Ammon's horn (tissue), 1 donor: ENCODE results near the gene ADAMTSL1.

ENCODE experiments used
- DNase-seq: peaks from one replicate; pipeline ENCODE4 v3.0.0-alpha.2; 2016; ENCODE audit warnings: low spot score

Gene ADAMTSL1

DNA sequence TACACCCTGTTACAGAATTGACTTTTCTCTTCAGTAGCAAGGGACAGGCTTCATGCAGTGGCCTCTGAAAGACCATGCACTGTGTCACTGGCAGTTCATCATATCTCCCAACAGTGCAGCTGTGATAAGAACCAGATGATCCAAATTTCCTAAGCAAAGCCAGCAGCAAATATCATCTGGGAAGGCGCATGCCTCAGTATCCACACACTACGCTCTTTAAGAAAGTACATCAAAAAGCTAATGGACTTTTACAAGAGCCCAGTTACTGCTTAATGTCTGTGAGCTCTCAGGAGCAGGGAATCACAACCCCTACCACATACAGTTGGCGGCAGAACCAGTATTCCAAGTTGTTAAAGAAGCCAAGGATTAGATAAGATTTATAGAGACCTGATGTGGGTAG lies 25.1 kb downstream of the ADAMTSL1 start:
- no peak for DNase-seq

GRCh38 chr9:18499980-18500379 lies 26.0 kb downstream of the ADAMTSL1 start:
- DNase-seq = no peak

DNA sequence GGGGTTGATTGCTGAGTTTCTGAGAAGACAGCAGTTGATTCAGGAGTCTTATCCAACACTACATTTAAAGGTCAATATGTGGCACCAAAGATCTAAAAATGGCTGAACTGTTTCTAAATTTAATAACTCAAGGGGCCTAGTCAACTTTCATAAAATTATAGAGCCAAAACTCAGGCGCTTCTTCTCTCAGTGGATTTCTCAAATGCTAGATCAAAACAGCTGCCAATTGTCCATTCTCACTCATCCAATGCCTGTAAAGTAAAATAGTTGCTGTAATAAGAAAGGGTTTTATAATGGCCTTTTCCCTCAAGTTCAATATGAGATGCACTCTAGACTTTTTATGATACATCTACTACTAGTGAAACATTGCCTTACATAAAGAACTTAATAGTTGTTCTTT lies 26.5 kb downstream of the ADAMTSL1 start:
- DNase-seq = no peak

- DNase-seq = no peak
These were observed 28.0 kb downstream of the ADAMTSL1 start for GRCh38 chr9:18501949-18502348.

DNA sequence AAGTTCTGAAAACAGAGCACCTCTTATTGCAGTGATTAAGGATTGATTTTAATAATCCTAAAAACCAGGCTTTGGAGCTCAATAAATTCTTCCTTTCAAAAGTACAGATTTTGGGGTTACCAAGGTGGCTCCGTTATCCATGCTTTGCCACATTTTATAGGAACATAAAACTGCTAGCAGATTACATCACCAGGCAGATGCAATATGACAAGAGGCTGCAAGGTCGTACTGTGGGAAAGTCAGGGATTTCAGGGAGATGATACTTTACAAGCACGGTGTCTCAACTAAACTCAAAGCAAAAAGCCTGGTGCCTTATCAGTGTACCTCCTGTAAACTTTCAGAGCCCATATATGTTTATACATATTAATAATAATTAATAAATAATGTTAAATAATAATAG lies 28.6 kb downstream of the ADAMTSL1 start:
- DNase-seq = no peak

DNA sequence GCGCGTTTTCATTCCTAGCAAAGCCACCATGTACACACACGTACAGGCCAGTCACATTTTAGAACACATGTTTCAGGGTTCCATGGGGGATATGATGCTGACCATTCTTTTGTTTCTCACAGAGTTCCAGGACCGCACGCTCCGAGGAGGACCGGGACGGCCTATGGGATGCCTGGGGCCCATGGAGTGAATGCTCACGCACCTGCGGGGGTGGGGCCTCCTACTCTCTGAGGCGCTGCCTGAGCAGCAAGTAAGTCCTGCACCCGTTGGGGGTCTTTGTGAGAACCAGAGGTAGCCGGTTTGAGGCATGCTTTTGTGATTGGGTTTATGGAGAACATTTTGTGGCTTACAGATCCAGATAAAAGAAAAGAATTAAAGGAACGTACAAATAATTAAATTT lies 30.8 kb downstream of the ADAMTSL1 start:
- no peak for DNase-seq

- no peak for DNase-seq
These were observed 33.2 kb downstream of the ADAMTSL1 start for GRCh38 chr9:18507151-18507550.

DNA sequence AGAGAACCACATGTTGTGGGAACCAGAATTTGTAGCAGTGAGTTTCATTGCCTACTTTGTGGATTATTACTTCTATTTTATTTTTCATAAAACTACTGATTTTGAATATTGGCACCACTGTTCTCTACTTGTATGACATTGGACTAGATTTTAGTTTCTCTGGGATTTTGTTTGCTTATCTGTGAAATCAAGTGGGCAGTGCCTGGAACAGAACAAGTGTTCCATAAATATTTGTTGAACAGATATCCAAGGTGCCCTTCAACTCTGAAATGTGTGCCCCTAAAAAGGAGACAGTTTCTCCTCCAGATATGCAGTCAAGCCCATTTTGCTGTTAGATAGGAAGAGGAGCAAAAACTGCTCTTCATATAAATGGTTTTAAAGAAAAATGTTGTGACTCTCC lies 42.6 kb downstream of the ADAMTSL1 start:
- DNase-seq = no peak

DNA sequence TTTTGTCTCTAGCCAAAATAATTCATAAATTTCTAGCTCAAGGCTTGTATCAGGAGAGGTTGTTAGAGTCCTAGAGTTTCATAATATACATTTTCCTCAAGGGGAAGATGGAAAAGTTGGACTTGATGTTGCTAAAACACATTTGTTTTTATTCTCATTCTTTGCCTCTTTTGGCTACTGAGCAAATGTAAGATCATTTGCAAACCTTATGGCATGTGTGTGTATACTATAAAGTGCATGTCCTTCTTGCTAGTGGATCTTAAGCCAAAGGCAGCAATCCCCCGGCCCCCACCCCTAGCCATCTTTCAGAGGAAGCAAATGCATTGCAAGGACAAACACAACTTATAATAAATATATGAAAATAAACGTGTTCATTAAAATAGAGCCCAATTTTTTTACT lies 43.0 kb downstream of the ADAMTSL1 start:
- DNase-seq = no peak

DNA sequence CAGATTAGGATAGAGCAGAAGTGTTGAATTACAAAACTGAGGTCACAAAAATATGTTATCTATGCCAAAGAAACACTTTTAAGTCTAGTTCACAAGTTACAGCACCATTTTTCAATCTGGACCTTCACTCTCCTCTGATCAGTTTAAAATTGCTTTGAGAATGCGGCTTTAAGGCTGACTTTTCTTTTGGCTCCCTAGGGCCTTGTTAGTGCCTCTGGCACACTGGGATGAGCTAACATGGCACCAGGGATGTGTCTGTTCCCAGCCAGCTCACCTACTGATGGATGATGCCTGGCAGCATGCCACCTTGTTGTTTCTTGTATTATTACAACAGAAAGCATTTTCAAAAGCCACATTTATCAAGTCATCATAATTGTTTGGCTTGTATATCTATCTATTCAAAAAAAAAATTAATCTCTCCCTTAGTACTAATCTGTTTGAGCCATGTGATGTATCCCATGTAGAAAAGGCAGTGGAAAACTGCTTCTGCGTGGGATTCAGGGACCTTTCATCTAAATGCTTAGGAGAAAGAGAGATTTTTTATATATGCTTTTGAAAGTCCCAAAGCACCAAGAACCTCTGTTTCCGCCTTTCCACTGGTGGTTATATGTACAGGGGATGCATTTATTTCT lies 46.6 kb downstream of the ADAMTSL1 start:
- DNase-seq = no peak

DNA sequence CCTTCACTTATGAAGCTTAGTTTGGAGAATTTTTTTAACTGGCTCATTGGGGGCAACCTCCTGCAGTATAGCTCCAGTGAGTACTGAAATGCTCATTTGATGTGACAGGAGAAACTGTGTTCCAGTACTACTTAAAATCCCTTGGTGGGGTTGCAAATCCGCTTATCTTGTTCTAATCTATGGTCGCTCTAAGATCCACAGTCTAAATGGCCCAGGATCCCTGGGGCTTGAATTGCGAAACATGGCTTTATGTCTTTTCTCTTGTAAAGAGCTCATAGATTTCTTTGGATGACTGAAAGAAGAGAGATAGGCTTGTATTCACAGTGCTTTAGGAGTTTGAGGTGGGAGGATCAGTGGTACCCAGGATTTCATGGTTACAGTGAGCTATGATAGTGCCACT lies 52.7 kb downstream of the ADAMTSL1 start:
- no peak for DNase-seq

DNA sequence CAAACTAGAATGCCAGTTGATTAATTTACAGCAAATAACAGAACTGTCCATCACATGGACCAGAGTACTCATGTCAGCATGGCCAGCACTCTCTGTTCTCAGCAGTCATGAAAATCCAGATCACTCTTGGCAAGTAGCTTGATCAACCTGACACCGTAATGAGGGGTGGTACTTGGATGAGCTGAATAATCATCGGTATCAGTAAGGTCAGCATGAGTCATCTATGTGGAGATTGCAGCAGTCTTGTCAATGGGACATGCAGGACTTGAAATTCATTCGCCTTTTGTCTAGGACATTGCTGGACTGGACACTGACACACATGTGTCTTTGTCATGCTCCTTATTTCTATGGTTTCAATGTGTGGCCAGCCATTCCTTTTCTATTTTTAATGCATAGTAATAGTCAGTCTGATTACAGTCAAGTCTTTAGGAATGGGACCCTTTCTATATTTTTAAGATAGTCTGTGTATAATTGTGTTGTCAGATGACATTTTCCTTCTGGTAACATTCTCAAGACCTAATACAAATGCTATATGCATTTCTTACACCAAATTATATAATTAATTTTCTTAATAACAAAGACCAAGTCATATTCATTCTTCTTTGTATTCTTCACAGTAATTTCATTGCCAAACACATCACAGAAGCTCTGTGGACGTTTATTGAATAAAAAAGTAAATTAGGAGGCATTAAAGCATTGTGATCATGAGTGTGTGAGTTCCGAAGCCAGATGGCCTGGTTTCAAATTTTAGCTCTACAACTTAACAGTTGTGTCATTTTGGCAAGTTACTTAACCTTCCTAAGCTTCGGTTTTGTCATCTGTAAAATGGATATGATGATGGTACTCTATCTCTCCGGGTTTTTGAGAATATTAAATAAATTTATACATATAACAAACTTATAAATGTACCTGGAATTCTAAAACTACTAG lies 57.4 kb downstream of the ADAMTSL1 start:
- no peak for DNase-seq

GRCh38 chr9:18534611-18535010 lies 60.7 kb downstream of the ADAMTSL1 start:
- no peak for DNase-seq

DNA sequence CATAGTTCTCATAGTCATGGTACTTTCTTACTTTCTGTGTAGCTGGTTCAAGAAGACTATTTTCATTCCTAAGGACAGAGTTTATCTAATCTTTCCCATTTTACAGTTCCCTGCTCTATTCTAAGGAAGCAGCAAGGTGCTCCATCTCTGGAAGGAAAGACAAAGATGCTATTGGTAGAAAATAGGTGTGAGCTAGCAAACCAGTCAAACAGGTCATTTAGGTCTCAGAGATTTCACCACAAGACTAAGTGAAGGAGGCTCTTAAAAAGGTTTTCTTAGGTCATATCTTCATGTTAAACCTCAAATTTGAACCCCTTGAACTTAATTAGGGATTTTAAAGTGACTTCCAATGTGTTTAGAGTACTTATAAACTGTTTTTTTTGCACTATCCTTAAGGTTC lies 62.6 kb downstream of the ADAMTSL1 start:
- no peak for DNase-seq

DNA sequence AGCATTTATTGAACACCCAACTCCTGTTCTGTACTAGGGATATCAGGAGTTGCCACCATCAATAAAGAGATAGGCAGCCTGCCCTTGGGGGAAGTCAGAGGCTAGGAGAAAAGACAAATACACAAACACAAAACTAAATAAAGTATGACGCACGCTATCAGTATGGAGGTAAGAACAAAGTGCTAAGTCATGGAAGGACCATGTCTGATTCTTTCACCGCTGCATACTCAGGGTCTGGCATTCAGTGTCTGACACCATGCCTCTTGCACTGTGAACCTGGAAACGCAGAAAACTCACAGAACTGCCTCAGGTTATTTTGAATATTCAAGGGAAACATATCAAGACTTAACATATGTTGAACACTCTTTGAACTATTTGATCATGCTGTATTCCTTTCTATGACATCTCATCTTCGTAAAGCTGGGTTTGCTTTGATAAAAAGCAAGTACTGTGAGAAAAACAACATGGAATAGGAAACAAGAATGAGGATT lies 65.3 kb downstream of the ADAMTSL1 start:
- DNase-seq = no peak

DNA sequence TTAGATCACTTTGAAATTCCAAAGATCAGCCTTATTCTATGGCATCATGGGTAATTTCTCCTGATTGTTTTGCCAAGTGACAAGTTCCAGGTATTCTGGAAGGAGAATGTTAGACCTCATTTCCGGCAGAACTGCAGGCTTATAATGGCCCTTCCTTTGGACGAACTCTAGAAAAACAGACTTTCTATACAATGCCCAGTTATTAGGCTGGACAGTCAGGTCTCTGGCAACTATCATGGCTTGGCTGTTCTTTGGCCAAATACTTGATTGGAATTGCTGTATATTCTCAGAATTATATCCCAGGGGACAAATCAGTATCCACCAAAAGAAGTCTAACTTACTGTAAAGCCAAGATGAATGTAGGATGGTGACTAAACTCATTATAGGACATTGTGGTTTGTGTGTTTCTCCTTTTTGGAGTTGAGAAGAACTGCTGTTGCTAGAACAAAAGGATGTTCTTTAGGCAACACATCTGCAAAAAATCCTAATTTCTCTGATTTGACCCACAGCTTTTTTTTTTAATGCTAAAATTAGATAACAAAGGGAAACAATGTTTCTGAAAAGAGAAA lies 69.0 kb downstream of the ADAMTSL1 start:
- DNase-seq = no peak

- no peak for DNase-seq
These were observed 69.6 kb downstream of the ADAMTSL1 start for GRCh38 chr9:18543406-18544192.

DNA sequence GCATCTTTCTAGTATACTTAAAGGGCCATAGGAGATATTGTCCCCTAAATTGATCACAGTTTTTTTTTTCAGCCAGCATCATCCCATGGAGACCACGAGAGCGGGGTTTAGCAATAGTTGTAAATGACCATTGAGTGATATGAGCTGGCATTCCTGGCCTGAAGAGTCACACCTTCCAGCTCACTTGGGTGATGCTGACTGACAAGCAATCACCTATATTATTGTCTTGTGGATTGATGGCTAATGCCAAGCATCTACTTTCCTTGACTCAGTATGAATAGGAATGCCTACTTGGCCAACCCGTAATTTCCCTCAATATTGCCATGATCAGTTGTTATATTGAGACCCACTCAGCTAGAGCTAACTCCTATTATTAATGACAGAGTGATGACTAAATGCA lies 70.5 kb downstream of the ADAMTSL1 start:
- no peak for DNase-seq

GRCh38 chr9:18545636-18546360 lies 71.8 kb downstream of the ADAMTSL1 start:
- no peak for DNase-seq

GRCh38 chr9:18548456-18548855 lies 74.5 kb downstream of the ADAMTSL1 start:
- no peak for DNase-seq

GRCh38 chr9:18549772-18550171 lies 75.8 kb downstream of the ADAMTSL1 start:
- DNase-seq = no peak

DNA sequence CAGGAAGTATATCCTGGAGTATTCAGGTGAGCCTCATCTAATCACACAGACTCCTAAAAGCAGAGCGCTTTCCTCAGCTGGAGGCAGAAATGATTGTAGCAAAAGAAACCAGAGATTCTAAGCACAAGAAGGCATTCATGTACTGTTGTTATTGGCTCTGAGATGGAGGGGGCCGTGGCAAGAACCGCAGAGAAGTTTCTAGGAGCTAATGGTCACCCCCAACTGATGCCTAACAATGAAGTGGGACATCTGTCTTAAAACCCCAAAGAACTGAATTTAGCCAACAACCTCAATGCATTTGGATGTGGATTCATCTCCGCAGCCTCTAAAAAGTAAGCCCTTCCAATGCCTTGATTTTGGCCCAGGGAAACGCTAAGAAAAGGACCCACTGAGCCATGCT lies 76.3 kb downstream of the ADAMTSL1 start:
- DNase-seq = no peak
